ENCODE results near the gene HMCES.

Gene HMCES

GRCh38 chr3:129268396-129268795 lies 10.3 kb upstream of the HMCES start:
- DNase-seq (ENCODE audit: low read depth), result no peak
- TF ChIP-seq, protein P1, sequence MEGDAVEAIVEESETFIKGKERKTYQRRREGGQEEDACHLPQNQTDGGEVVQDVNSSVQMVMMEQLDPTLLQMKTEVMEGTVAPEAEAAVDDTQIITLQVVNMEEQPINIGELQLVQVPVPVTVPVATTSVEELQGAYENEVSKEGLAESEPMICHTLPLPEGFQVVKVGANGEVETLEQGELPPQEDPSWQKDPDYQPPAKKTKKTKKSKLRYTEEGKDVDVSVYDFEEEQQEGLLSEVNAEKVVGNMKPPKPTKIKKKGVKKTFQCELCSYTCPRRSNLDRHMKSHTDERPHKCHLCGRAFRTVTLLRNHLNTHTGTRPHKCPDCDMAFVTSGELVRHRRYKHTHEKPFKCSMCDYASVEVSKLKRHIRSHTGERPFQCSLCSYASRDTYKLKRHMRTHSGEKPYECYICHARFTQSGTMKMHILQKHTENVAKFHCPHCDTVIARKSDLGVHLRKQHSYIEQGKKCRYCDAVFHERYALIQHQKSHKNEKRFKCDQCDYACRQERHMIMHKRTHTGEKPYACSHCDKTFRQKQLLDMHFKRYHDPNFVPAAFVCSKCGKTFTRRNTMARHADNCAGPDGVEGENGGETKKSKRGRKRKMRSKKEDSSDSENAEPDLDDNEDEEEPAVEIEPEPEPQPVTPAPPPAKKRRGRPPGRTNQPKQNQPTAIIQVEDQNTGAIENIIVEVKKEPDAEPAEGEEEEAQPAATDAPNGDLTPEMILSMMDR (conservative IDR thresholded peaks at IDR 0.05; ENCODE audit: control insufficient read depth, insufficient read depth, low read depth, low read length), result no peak
- no peak overlapping the region for H3K4me3 ChIP-seq (ENCODE audit: control insufficient read depth, low read depth, low read length)

- TF ChIP-seq, protein P1 (conservative IDR thresholded peaks at IDR 0.05; ENCODE audit: control insufficient read depth, insufficient read depth, low read depth, low read length), result no peak
Observed at GRCh38 chr3:129271674-129272073, 7.0 kb upstream of the HMCES start.

GRCh38 chr3:129276385-129276784 lies 2.3 kb upstream of the HMCES start:
- no peak overlapping the region for H3K4me3 ChIP-seq (ENCODE audit: control insufficient read depth, low read depth, low read length)
- TF ChIP-seq, protein P1 (conservative IDR thresholded peaks at IDR 0.05; ENCODE audit: control insufficient read depth, insufficient read depth, low read depth, low read length), result no peak
- no peak for DNase-seq (ENCODE audit: low read depth)

More at GRCh38 chr3:129271674-129272073, 7.0 kb upstream of the HMCES start:
- H3K4me3 ChIP-seq (ENCODE audit: control insufficient read depth, low read depth, low read length), result no peak overlapping the region
- DNase-seq (ENCODE audit: low read depth), result no peak

- peak overlapping the region; percentile 16 for H3K4me3 ChIP-seq (ENCODE audit: control insufficient read depth, low read depth, low read length)
- TF ChIP-seq, protein P1 (conservative IDR thresholded peaks at IDR 0.05; ENCODE audit: control insufficient read depth, insufficient read depth, low read depth, low read length), result no peak
Observed at GRCh38 chr3:129277829-129278271, 820 bp upstream of the HMCES start.

GRCh38 chr3:129278966-129279906 lies 566 bp downstream of the HMCES start:
- TF ChIP-seq, protein P1 (conservative IDR thresholded peaks at IDR 0.05; ENCODE audit: control insufficient read depth, insufficient read depth, low read depth, low read length), result no peak
- peak; percentile 67 for DNase-seq (ENCODE audit: low read depth)
- H3K4me3 ChIP-seq (ENCODE audit: control insufficient read depth, low read depth, low read length), result peak overlapping the region; percentile 89

More at GRCh38 chr3:129277829-129278271, 820 bp upstream of the HMCES start:
- DNase-seq (ENCODE audit: low read depth), result peak; percentile 67

DNA sequence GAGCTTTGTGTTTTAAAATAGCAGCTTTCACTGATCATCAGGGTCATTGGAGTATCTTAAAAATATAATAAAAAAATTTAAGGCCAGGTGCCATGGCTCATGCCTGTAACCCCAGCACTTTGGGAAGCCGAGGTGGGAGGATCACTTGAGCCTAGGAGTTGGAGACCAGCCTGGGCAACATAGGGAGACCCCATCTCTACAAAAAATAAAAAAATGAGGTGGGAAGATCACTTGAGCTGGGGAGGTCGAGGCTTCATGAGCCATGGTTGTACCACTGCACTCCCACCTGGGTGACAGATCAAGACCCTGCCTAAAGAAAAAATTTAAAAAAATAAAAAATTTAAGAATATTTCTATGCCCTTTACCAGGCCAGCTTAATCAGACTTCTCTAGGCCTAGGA lies 1.5 kb downstream of the HMCES start:
- TF ChIP-seq, protein P1 (conservative IDR thresholded peaks at IDR 0.05; ENCODE audit: control insufficient read depth, insufficient read depth, low read depth, low read length), result no peak
- H3K4me3 ChIP-seq (ENCODE audit: control insufficient read depth, low read depth, low read length), result peak overlapping the region; percentile 89
- no peak for DNase-seq (ENCODE audit: low read depth)
